Lung (tissue), 12 donors: Measurements from ENCODE around the gene GRIA1. TPM values are rescaled to one million over a fixed set of nuclear protein-coding genes. Genes with fewer than 3 reads are reported as not detected.

Experiments used
- ATAC-seq: fragments of 200-7000 bp; cut with Tn5 transposase; one replicate; pipeline ENCODE4 v1.9.1; 2020; ENCODE audit warnings: moderate number of reproducible peaks; ENCODE audit not compliant: insufficient read depth, low FRiP score
- DNase-seq, 3 donors: peaks; one replicate each; pipeline ENCODE4 v3.0.0-alpha.2; 2013 to 2017
- H3K27ac ChIP-seq, 2 donors: one replicate each; pipeline ENCODE4 v1.5.1; 2013; ENCODE audit warnings: mild to moderate bottlenecking in 2 of 2, moderate library complexity in 2 of 2, control low read depth in 1 of 2, inconsistent platforms in 1 of 2, low read depth in 1 of 2, low read length in 1 of 2
- H3K27me3 ChIP-seq, 3 donors: one replicate each; pipeline ENCODE4 v1.5.1; 2013; ENCODE audit warnings: low read length in 2 of 3; ENCODE audit not compliant: control insufficient read depth in 3 of 3, insufficient read depth in 3 of 3
- H3K36me3 ChIP-seq, 4 donors: one replicate each; pipeline ENCODE4 v1.5.1; 2013; ENCODE audit warnings: low read length in 4 of 4, mild to moderate bottlenecking in 1 of 4, moderate library complexity in 1 of 4; ENCODE audit not compliant: control insufficient read depth in 4 of 4, insufficient read depth in 4 of 4
- H3K4me1 ChIP-seq, 5 donors: one replicate each; pipeline ENCODE4 v1.5.1; 2013; ENCODE audit warnings: low read length in 5 of 5, mild to moderate bottlenecking in 2 of 5, moderate library complexity in 1 of 5; ENCODE audit not compliant: control insufficient read depth in 5 of 5, insufficient read depth in 5 of 5
- H3K4me3 ChIP-seq: one replicate; pipeline ENCODE4 v1.5.1; 2013; ENCODE audit warnings: mild to moderate bottlenecking, control low read depth, moderate library complexity
- H3K9ac ChIP-seq, 2 donors: one replicate each; pipeline ENCODE4 v1.5.1; 2013; ENCODE audit warnings: low read length in 2 of 2, control low read depth in 1 of 2; ENCODE audit not compliant: insufficient read depth in 1 of 2
- H3K9me3 ChIP-seq, 4 donors: one replicate each; pipeline ENCODE4 v1.5.1; 2013; ENCODE audit warnings: low read length in 3 of 4, mild to moderate bottlenecking in 1 of 4, moderate library complexity in 1 of 4; ENCODE audit not compliant: control insufficient read depth in 4 of 4, insufficient read depth in 3 of 4
- CTCF ChIP-seq: IDR thresholded peaks from 2 replicates; pipeline ENCODE4 v1.5.1; 2012; ENCODE audit warnings: mild to moderate bottlenecking; ENCODE audit errors: control extremely low read depth, extremely low read depth
- WGBS, 2 donors: extraction: QIAGEN DNeasy Blood & Tissue Kit; methylation state at CpG; one replicate each; pipeline ENCODE4 v1.1.7; 2013; 5-methylcytosine and 5-hydroxymethylcytosine counted together
- polyA plus RNA-seq, 2 donors: library from polyadenylated mRNA; stranded (reverse); fragments of 200-250 nt; gene quantifications; one replicate each; pipeline ENCODE4 v1.2.1, GENCODE V29; 2013
- total RNA-seq, 2 donors: library from RNA; depleted of rRNA in 1 of 2; stranded (reverse); fragments of >200 nt in 1 of 2; gene quantifications; one replicate each; pipeline ENCODE4 v1.2.1, GENCODE V29; 2014 to 2021
- donor health status: control.
- donor health status: control.
- donor health status: Bipolar disorder and iron deficiency.
- donor health status: healthy.
- donor health status: DM: yes; HTN: yes; CAD: no.

GRIA1 gene
- total and polyA plus RNA-seq, 4 donors, result 1.1 to 12.5 (median 2.0) TPM

GRCh38 chr5:153744751-153745150 lies 254.3 kb downstream of the GRIA1 start:
- 63 to 70% methylated on average over 2 of the region's 2 CpGs for WGBS, 2 donors
- Histone ChIP-seq H3K9me3 (peaks cover 0 to 2% (median 0%) of the 10 kb centered on the region in 4 donors), H3K36me3 (no peaks in the 10 kb centered on the region), H3K27me3 (no peaks in the 10 kb centered on the region), H3K4me3 (no peak overlapping the region), H3K9ac (no peak overlapping the region), H3K27ac (no peak overlapping the region), H3K4me1 (peaks cover 0 to 3% (median 0%) of the 10 kb centered on the region in 5 donors)
- DNase-seq, result no peak
- ATAC-seq, result no peak
- TF ChIP-seq CTCF, result no peak

GRCh38 chr5:153745778-153746395 lies 255.4 kb downstream of the GRIA1 start:
- Histone ChIP-seq H3K9me3 (no peaks in the 10 kb centered on the region), H3K4me1 (peaks cover 0 to 3% (median 0%) of the 10 kb centered on the region in 5 donors), H3K27ac (no peak overlapping the region), H3K9ac (no peak overlapping the region), H3K27me3 (no peaks in the 10 kb centered on the region), H3K36me3 (no peaks in the 10 kb centered on the region), H3K4me3 (no peak overlapping the region)
- ATAC-seq (no peak), DNase-seq (peak in 1 of 3 donors; percentile 17)
- 14 to 31% methylated on average over 5 of the region's 5 CpGs for WGBS, 2 donors
- no peak for TF ChIP-seq CTCF

- WGBS, 2 donors, result 24 to 32% methylated on average over 3 of the region's 3 CpGs
- peaks cover 0 to 3% (median 0%) of the 10 kb centered on the region in 5 donors for H3K4me1 ChIP-seq
Observed at GRCh38 chr5:153746440-153746839, 256.0 kb downstream of the GRIA1 start.

More at GRCh38 chr5:153746440-153746839, 256.0 kb downstream of the GRIA1 start:
- no peak for DNase-seq
- H3K36me3 ChIP-seq, result no peaks in the 10 kb centered on the region
- H3K9ac ChIP-seq, result no peak overlapping the region
- no peaks in the 10 kb centered on the region for H3K9me3 ChIP-seq
- TF ChIP-seq CTCF, result no peak
- no peak overlapping the region for H3K27ac ChIP-seq
- no peak overlapping the region for H3K4me3 ChIP-seq
- no peaks in the 10 kb centered on the region for H3K27me3 ChIP-seq
- ATAC-seq, result no peak
